HepG2 (cell line): Measurements from ENCODE around the gene APOL2. TPM values are rescaled to one million over a fixed set of nuclear protein-coding genes. Genes with fewer than 3 reads are reported as not detected.

Experiments used
- ATAC-seq: fragments of 200-7000 bp; cut with Tn5 transposase; 3 replicates; pipeline ENCODE4 v1.9.1; 2020; ENCODE audit warnings: mild to moderate bottlenecking, moderate library complexity
- BruUV-seq: library from RNA; stranded (reverse); fragments of 400-500 nt; replicated peaks from 2 replicates; lab custom pipeline; 2021; lab: Mats Ljungman, UMichigan
- CTCF ChIA-PET: fragments of 300-600 bp; formaldehyde crosslinking; extraction: SDS; loops from one replicate; lab custom pipeline; 2021; ENCODE audit warnings: low total read pairs, inconsistent platforms, low intra/inter-chr PET ratio; lab: Yijun Ruan, JAX
- POLR2A ChIA-PET: fragments of 350-600 bp; sonication (Branson Sonifier 250); formaldehyde crosslinking; loops from one replicate; lab custom pipeline; 2020; ENCODE audit warnings: antibody characterized with exemption, inconsistent platforms; lab: Yijun Ruan, JAX
- DNase-seq: peaks from one replicate; pipeline ENCODE4 v3.0.0-alpha.2; 2015; ENCODE audit warnings: low spot score
- FAIRE-seq: peaks from 3 replicates; lab custom pipeline; 2011; peaks lifted over from hg19 to GRCh38; lab: Jason Lieb, UNC
- H2AFZ ChIP-seq: one replicate; pipeline ENCODE4 v1.6.1; 2011; ENCODE audit warnings: low read length, inconsistent platforms
- H3K27ac ChIP-seq: fragments of 300-600 bp; 3 replicates; pipeline ENCODE4 v1.8.0; 2011; ENCODE audit warnings: mixed run types, mild to moderate bottlenecking, mixed read lengths, low read length, inconsistent platforms; ENCODE audit not compliant: insufficient read depth; ENCODE audit errors: extremely low read length
- H3K27me3 ChIP-seq, 2 experiments: fragments of 200-600 bp in 1 of 2; 2 replicates in 1 of 2; 3 replicates in 1 of 2; pipeline versions ENCODE4 v1.6.0 to v1.8.0; 2011; ENCODE audit warnings: low read length in 2 of 2, mild to moderate bottlenecking in 2 of 2, moderate library complexity in 2 of 2, inconsistent platforms in 1 of 2; ENCODE audit not compliant: insufficient read depth in 2 of 2, control insufficient read depth in 1 of 2
- H3K36me3 ChIP-seq, 2 experiments: fragments of 200-600 bp in 1 of 2; replicated peaks in 1 of 2; 2 replicates in 1 of 2; 3 replicates in 1 of 2; pipeline versions ENCODE4 v1.5.1 to v1.8.0; 2011; ENCODE audit warnings: low read length in 2 of 2, inconsistent platforms in 1 of 2; ENCODE audit not compliant: insufficient read depth in 2 of 2, control insufficient read depth in 1 of 2
- H3K4me1 ChIP-seq: 2 replicates; pipeline ENCODE4 v1.5.1; 2012; ENCODE audit warnings: low read length, inconsistent platforms; ENCODE audit not compliant: insufficient read depth
- H3K4me2 ChIP-seq: 2 replicates; pipeline ENCODE4 v1.6.0; 2011; ENCODE audit warnings: low read depth, low read length, inconsistent platforms
- H3K4me3 ChIP-seq, 3 experiments: fragments of 200-600 bp in 1 of 3; sonication (generic), shearing (Covaris generic) in 1 of 3; replicated peaks in 1 of 3; 2 replicates each; pipeline ENCODE4 v1.5.1; 2011 to 2016; ENCODE audit warnings: low read length in 3 of 3, inconsistent platforms in 2 of 3, low read depth in 2 of 3, mild to moderate bottlenecking in 2 of 3, control low read depth in 1 of 3, mixed read lengths in 1 of 3; ENCODE audit not compliant: insufficient read depth in 1 of 3
- H3K79me2 ChIP-seq: one replicate; pipeline ENCODE4 v1.6.1; 2011; ENCODE audit warnings: low read length, inconsistent platforms; ENCODE audit not compliant: insufficient read depth
- H3K9ac ChIP-seq: 2 replicates; pipeline ENCODE4 v1.6.0; 2011; ENCODE audit warnings: mild to moderate bottlenecking, low read depth, low read length, inconsistent platforms; ENCODE audit not compliant: insufficient read depth
- H3K9me3 ChIP-seq: 2 replicates; pipeline ENCODE4 v1.5.1; 2012; ENCODE audit warnings: mild to moderate bottlenecking, low read length
- H4K20me1 ChIP-seq: 2 replicates; pipeline ENCODE4 v1.6.0; 2011; ENCODE audit warnings: inconsistent platforms, mild to moderate bottlenecking, low read length, moderate library complexity; ENCODE audit not compliant: insufficient read depth
- AGO1 ChIP-seq: fragments of 200-400 bp; formaldehyde crosslinking; IDR thresholded peaks from 2 replicates; pipeline ENCODE4 v1.6.1; 2017; ENCODE audit warnings: mild to moderate bottlenecking, low read depth, low read length, moderate library complexity; ENCODE audit not compliant: poor library complexity, severe bottlenecking
- ARNT ChIP-seq: fragments of 450-650 bp; IDR thresholded peaks from 2 replicates; pipeline ENCODE4 v1.6.1; 2017
- ASH2L ChIP-seq: fragments of 300-600, 200-600 bp; sonication (generic); IDR thresholded peaks from 2 replicates; pipeline ENCODE4 v1.7.0; 2017; ENCODE audit warnings: low read depth, mild to moderate bottlenecking, moderate library complexity, mixed read lengths, low read length; ENCODE audit not compliant: insufficient read length
- E2F1 ChIP-seq: sonication (generic); formaldehyde crosslinking; IDR thresholded peaks from 2 replicates; pipeline ENCODE4 v1.5.0; 2020; ENCODE audit warnings: missing genetic modification reagents
- GABPA ChIP-seq, 2 experiments: IDR thresholded peaks; 2 replicates each; pipeline ENCODE4 v1.6.1; 2011 to 2016; ENCODE audit warnings: low read depth in 2 of 2, low read length in 1 of 2, missing biosample characterization in 1 of 2, missing genetic modification characterization in 1 of 2
- GATAD2A ChIP-seq: IDR thresholded peaks from 2 replicates; pipeline ENCODE4 v1.6.1; 2016
- HIVEP1 ChIP-seq: sonication (generic); formaldehyde crosslinking; IDR thresholded peaks from 2 replicates; pipeline ENCODE4 v1.4.0; 2020; ENCODE audit warnings: mild to moderate bottlenecking, missing genetic modification reagents
- NR2F2 ChIP-seq: IDR thresholded peaks from 2 replicates; pipeline ENCODE4 v1.6.1; 2012; ENCODE audit warnings: low read depth, inconsistent platforms, borderline replicate concordance
- ZNF12 ChIP-seq: sonication (generic); formaldehyde crosslinking; IDR thresholded peaks from 2 replicates; pipeline ENCODE4 v1.5.0; 2020; ENCODE audit warnings: missing genetic modification reagents
- ZNF468 ChIP-seq: sonication (generic); formaldehyde crosslinking; IDR thresholded peaks from 2 replicates; pipeline ENCODE4 v1.8.0; 2022; ENCODE audit warnings: mild to moderate bottlenecking, moderate library complexity, missing genetic modification reagents
- ZNF496 ChIP-seq: sonication (generic); formaldehyde crosslinking; IDR thresholded peaks from 2 replicates; pipeline ENCODE4 v1.8.1; 2023; ENCODE audit warnings: mild to moderate bottlenecking, moderate library complexity, missing genetic modification reagents; ENCODE audit not compliant: insufficient replicate concordance
- ZNF704 ChIP-seq: sonication (generic); formaldehyde crosslinking; IDR thresholded peaks from 2 replicates; pipeline ENCODE4 v1.8.1; 2023; ENCODE audit warnings: mild to moderate bottlenecking, inconsistent platforms, moderate library complexity, missing genetic modification reagents, borderline replicate concordance
- ZNF740 ChIP-seq: sonication (generic); formaldehyde crosslinking; IDR thresholded peaks from 2 replicates; pipeline ENCODE4 v1.4.0; 2020; ENCODE audit warnings: missing genetic modification reagents
- ZSCAN30 ChIP-seq: sonication (generic); formaldehyde crosslinking; IDR thresholded peaks from 2 replicates; pipeline ENCODE4 v1.5.0; 2020; ENCODE audit warnings: mild to moderate bottlenecking, missing genetic modification reagents
- WGBS: methylation state at CpG from one replicate; pipeline ENCODE4 v1.1.6; 2017; ENCODE audit warnings: low lambda C conversion rate; 5-methylcytosine and 5-hydroxymethylcytosine counted together
- in situ Hi-C: cut with HindIII; loops from 2 replicates; pipeline ENCODE4 v1.10.0; 2017; ENCODE audit warnings: low pct_unique_long_range_greater_than_20kb; ENCODE audit not compliant: extremely low pct_ligation_motif_present
- intact Hi-C: fragments of 100-400 bp; cut with micrococcal nuclease; formaldehyde crosslinking; loops from one replicate; pipeline ENCODE4 v1.10.0; 2022; ENCODE audit not compliant: unreplicated experiment
- polyA plus RNA-seq, 8 experiments: library from polyadenylated mRNA; depleted of rRNA in 3 of 8; stranded (reverse) in 7 of 8; unstranded in 1 of 8; fragments of >200 nt; fragmentation: Illumina TruSeq in 4 of 8; extraction: Trizol in 4 of 8; gene quantifications; 2 replicates each; pipeline versions ENCODE4 v1.2.1 to v1.2.3, GENCODE V29; 2011 to 2016; ENCODE audit warnings: low read depth in 4 of 8, missing spikeins in 1 of 8, mixed read lengths in 1 of 8; ENCODE audit not compliant: insufficient read depth in 1 of 8
- total RNA-seq, 5 experiments: library from RNA; depleted of rRNA; stranded (reverse); fragments of >200 nt; fragmentation: Illumina TruSeq; extraction: Trizol; gene quantifications; 2 replicates each; pipeline ENCODE4 v1.2.3, GENCODE V29; 2016; ENCODE audit warnings: low read depth in 1 of 5

Gene APOL2
- total and polyA plus RNA-seq, 2 of the 13 experiments (the other 11 are each of a cell fraction or from before 2014, with no cell fraction given), result 28.7 to 51.2 TPM

GRCh38 chr22:36193171-36193570 is 46.2 kb downstream of the APOL2 start:
- Histone ChIP-seq H3K36me3 (no peaks in the 10 kb centered on the region), H3K79me2 (no peaks in the 10 kb centered on the region), H3K27ac (no peak overlapping the region), H3K4me2 (no peak overlapping the region), H3K27me3 (no peaks in the 10 kb centered on the region; a peak in 1 of 5 replicates), H2AFZ (no peak overlapping the region), H3K4me3 (no peak overlapping the region), H3K9me3 (no peaks in the 10 kb centered on the region), H3K9ac (no peak overlapping the region), H3K4me1 (peaks cover 20% of the 10 kb centered on the region), H4K20me1 (no peaks in the 10 kb centered on the region)
- FAIRE-seq (no peak), ATAC-seq (no peak), DNase-seq (no peak)
- intact Hi-C loops (no loop called here), in situ Hi-C loops (no loop called here)
- POLR2A ChIA-PET, result no interaction called here
- 66% methylated on average over 3 of the region's 3 CpGs for WGBS
- no peak for TF ChIP-seq NR2F2
- TF ChIP-seq E2F1 (CRISPR knock-in tag), result no peak
- no peak for TF ChIP-seq HIVEP1 (CRISPR knock-in tag)
- no peak for TF ChIP-seq ZNF740
- TF ChIP-seq ZSCAN30 (CRISPR knock-in tag), result no peak
- TF ChIP-seq GABPA (IDR thresholded peaks at IDR 0.05; ENCODE audit: low read depth, low read length), result no peak
- no peak for TF ChIP-seq GABPA (CRISPR knock-in tag; IDR thresholded peaks at IDR 0.05; ENCODE audit: low read depth)
- BruUV-seq, result no TSS peak
- CTCF ChIA-PET, result interaction anchor here (3.1 kb wide), 1 partner anchor 28 kb away, joined by 22 read pairs; no protein-coding TSS in a partner anchor

- no peak overlapping the region for H3K4me2 ChIP-seq
- H3K9ac ChIP-seq, result no peak overlapping the region
- H4K20me1 ChIP-seq, result no peaks in the 10 kb centered on the region
- intact Hi-C loops (no loop called here), in situ Hi-C loops (no loop called here)
- H2AFZ ChIP-seq, result no peak overlapping the region
- H3K27me3 ChIP-seq, result no peaks in the 10 kb centered on the region; a peak in 1 of 5 replicates
- no peaks in the 10 kb centered on the region for H3K36me3 ChIP-seq
- POLR2A ChIA-PET, result no interaction called here
- peaks cover 13% of the 10 kb centered on the region for H3K4me1 ChIP-seq
- WGBS, result 40% methylated on average over 4 of the region's 4 CpGs
- H3K4me3 ChIP-seq, result no peak overlapping the region
- BruUV-seq, result no TSS peak
- H3K79me2 ChIP-seq, result no peaks in the 10 kb centered on the region
- no peak for ATAC-seq
- no peaks in the 10 kb centered on the region for H3K9me3 ChIP-seq
- DNase-seq, result no peak
- no peak for FAIRE-seq
- CTCF ChIA-PET, result no interaction called here
- H3K27ac ChIP-seq, result no peak overlapping the region
- TF ChIP-seq ZNF468 (CRISPR knock-in tag), result no peak
- TF ChIP-seq ZNF12, result no peak
- TF ChIP-seq ZNF740, result no peak
- TF ChIP-seq ZNF496, result no peak
- no peak for TF ChIP-seq ARNT
- TF ChIP-seq AGO1, result no peak
- no peak for TF ChIP-seq GATAD2A (CRISPR knock-in tag)
- TF ChIP-seq ZNF704 (CRISPR knock-in tag), result no peak
- no peak for TF ChIP-seq ASH2L
These were observed 46.8 kb downstream of the APOL2 start for GRCh38 chr22:36192542-36192941.
